ENCODE results near the gene CCDC86.
A peak's percentile ranks its signal among the peaks of the same experiment; 100 is the strongest.

The CCDC86 gene

GRCh38 chr11:60844870-60845221, 2.9 kb downstream of the CCDC86 start:
- H3K36me3 ChIP-seq (ENCODE audit: control insufficient read depth, insufficient read depth, low read length), result peaks cover 35% of the 10 kb centered on the region
- peak overlapping the region; percentile 86 for H3K4me3 ChIP-seq (ENCODE audit: extremely low read depth, insufficient read depth, low read length, poor library complexity, severe bottlenecking)
- H3K27ac ChIP-seq (ENCODE audit: low read depth, low read length, severe bottlenecking), result no peak overlapping the region
- WGBS, 2 experiments (ENCODE audit: insufficient coverage in 2 of 2), result 70% methylated on average over 4 of the region's 4 CpGs; no CpG with 5 or more reads in 1 of the 2 experiments
- peaks cover 7% of the 10 kb centered on the region for H3K4me1 ChIP-seq (ENCODE audit: control insufficient read depth, insufficient read depth, low read length, poor library complexity, severe bottlenecking)
- H3K9me3 ChIP-seq (ENCODE audit: control insufficient read depth, low read length), result no peaks in the 10 kb centered on the region

GRCh38 chr11:60845338-60845737, 3.4 kb downstream of the CCDC86 start:
- H3K27ac ChIP-seq (ENCODE audit: low read depth, low read length, severe bottlenecking), result no peak overlapping the region
- peaks cover 40% of the 10 kb centered on the region for H3K36me3 ChIP-seq (ENCODE audit: control insufficient read depth, insufficient read depth, low read length)
- H3K4me3 ChIP-seq (ENCODE audit: extremely low read depth, insufficient read depth, low read length, poor library complexity, severe bottlenecking), result no peak overlapping the region
- no peaks in the 10 kb centered on the region for H3K9me3 ChIP-seq (ENCODE audit: control insufficient read depth, low read length)
- 89 to 91% methylated on average over 7 to 8 of the region's 8 CpGs for WGBS, 2 experiments (ENCODE audit: insufficient coverage in 2 of 2)
- H3K4me1 ChIP-seq (ENCODE audit: control insufficient read depth, insufficient read depth, low read length, poor library complexity, severe bottlenecking), result peaks cover 7% of the 10 kb centered on the region

- Histone ChIP-seq H3K36me3 (ENCODE audit: control insufficient read depth, insufficient read depth, low read length) (peaks cover 59% of the 10 kb centered on the region), H3K27ac (ENCODE audit: low read depth, low read length, severe bottlenecking) (no peak overlapping the region), H3K9me3 (ENCODE audit: control insufficient read depth, low read length) (no peaks in the 10 kb centered on the region), H3K4me1 (ENCODE audit: control insufficient read depth, insufficient read depth, low read length, poor library complexity, severe bottlenecking) (peaks cover 7% of the 10 kb centered on the region), H3K4me3 (ENCODE audit: extremely low read depth, insufficient read depth, low read length, poor library complexity, severe bottlenecking) (no peak overlapping the region)
- WGBS, 2 experiments (ENCODE audit: insufficient coverage in 2 of 2), result 78 to 81% methylated on average over 11 of the region's 13 CpGs
Measured at GRCh38 chr11:60847281-60847680, 5.4 kb downstream of the CCDC86 start.

GRCh38 chr11:60847896-60848295, 6.0 kb downstream of the CCDC86 start:
- Histone ChIP-seq H3K4me3 (ENCODE audit: extremely low read depth, insufficient read depth, low read length, poor library complexity, severe bottlenecking) (no peak overlapping the region), H3K36me3 (ENCODE audit: control insufficient read depth, insufficient read depth, low read length) (peaks cover 60% of the 10 kb centered on the region), H3K9me3 (ENCODE audit: control insufficient read depth, low read length) (no peaks in the 10 kb centered on the region), H3K4me1 (ENCODE audit: control insufficient read depth, insufficient read depth, low read length, poor library complexity, severe bottlenecking) (peaks cover 7% of the 10 kb centered on the region), H3K27ac (ENCODE audit: low read depth, low read length, severe bottlenecking) (no peak overlapping the region)
- 93 to 95% methylated on average over 9 to 12 of the region's 12 CpGs for WGBS, 2 experiments (ENCODE audit: insufficient coverage in 2 of 2)

GRCh38 chr11:60848714-60849151, 6.8 kb downstream of the CCDC86 start:
- peaks cover 7% of the 10 kb centered on the region for H3K4me1 ChIP-seq (ENCODE audit: control insufficient read depth, insufficient read depth, low read length, poor library complexity, severe bottlenecking)
- no peak overlapping the region for H3K27ac ChIP-seq (ENCODE audit: low read depth, low read length, severe bottlenecking)
- no peak overlapping the region for H3K4me3 ChIP-seq (ENCODE audit: extremely low read depth, insufficient read depth, low read length, poor library complexity, severe bottlenecking)
- 88 to 92% methylated on average over 6 to 10 of the region's 10 CpGs for WGBS, 2 experiments (ENCODE audit: insufficient coverage in 2 of 2)
- H3K9me3 ChIP-seq (ENCODE audit: control insufficient read depth, low read length), result no peaks in the 10 kb centered on the region
- H3K36me3 ChIP-seq (ENCODE audit: control insufficient read depth, insufficient read depth, low read length), result peaks cover 60% of the 10 kb centered on the region

- Histone ChIP-seq H3K9me3 (ENCODE audit: control insufficient read depth, low read length) (no peaks in the 10 kb centered on the region), H3K27ac (ENCODE audit: low read depth, low read length, severe bottlenecking) (no peak overlapping the region), H3K36me3 (ENCODE audit: control insufficient read depth, insufficient read depth, low read length) (peaks cover 60% of the 10 kb centered on the region), H3K4me3 (ENCODE audit: extremely low read depth, insufficient read depth, low read length, poor library complexity, severe bottlenecking) (no peak overlapping the region), H3K4me1 (ENCODE audit: control insufficient read depth, insufficient read depth, low read length, poor library complexity, severe bottlenecking) (peaks cover under 1% of the 10 kb centered on the region)
- 94 to 97% methylated on average over 16 to 22 of the region's 29 CpGs for WGBS, 2 experiments (ENCODE audit: insufficient coverage in 2 of 2)
Measured at GRCh38 chr11:60849641-60850520, 8.0 kb downstream of the CCDC86 start.

GRCh38 chr11:60851327-60852104, 9.6 kb downstream of the CCDC86 start:
- 90% methylated on average over 17 of the region's 17 CpGs for WGBS, 2 experiments (ENCODE audit: insufficient coverage in 2 of 2)
- Histone ChIP-seq H3K4me1 (ENCODE audit: control insufficient read depth, insufficient read depth, low read length, poor library complexity, severe bottlenecking) (peaks cover 4% of the 10 kb centered on the region), H3K36me3 (ENCODE audit: control insufficient read depth, insufficient read depth, low read length) (peaks cover 55% of the 10 kb centered on the region), H3K9me3 (ENCODE audit: control insufficient read depth, low read length) (no peaks in the 10 kb centered on the region), H3K4me3 (ENCODE audit: extremely low read depth, insufficient read depth, low read length, poor library complexity, severe bottlenecking) (no peak overlapping the region), H3K27ac (ENCODE audit: low read depth, low read length, severe bottlenecking) (no peak overlapping the region)

- Histone ChIP-seq H3K4me3 (ENCODE audit: extremely low read depth, insufficient read depth, low read length, poor library complexity, severe bottlenecking) (no peak overlapping the region), H3K27ac (ENCODE audit: low read depth, low read length, severe bottlenecking) (no peak overlapping the region), H3K4me1 (ENCODE audit: control insufficient read depth, insufficient read depth, low read length, poor library complexity, severe bottlenecking) (peaks cover 4% of the 10 kb centered on the region), H3K9me3 (ENCODE audit: control insufficient read depth, low read length) (no peaks in the 10 kb centered on the region), H3K36me3 (ENCODE audit: control insufficient read depth, insufficient read depth, low read length) (peaks cover 49% of the 10 kb centered on the region)
- 60 to 67% methylated on average over 55 to 78 of the region's 78 CpGs for WGBS, 2 experiments (ENCODE audit: insufficient coverage in 2 of 2)
Measured at GRCh38 chr11:60852117-60852981, 10.4 kb downstream of the CCDC86 start.

GRCh38 chr11:60852982-60853950, 11.4 kb downstream of the CCDC86 start:
- H3K27ac ChIP-seq (ENCODE audit: low read depth, low read length, severe bottlenecking), result no peak overlapping the region
- H3K4me3 ChIP-seq (ENCODE audit: extremely low read depth, insufficient read depth, low read length, poor library complexity, severe bottlenecking), result no peak overlapping the region
- 96% methylated on average over 65 of the region's 68 CpGs for WGBS, 2 experiments (ENCODE audit: insufficient coverage in 2 of 2)
- H3K4me1 ChIP-seq (ENCODE audit: control insufficient read depth, insufficient read depth, low read length, poor library complexity, severe bottlenecking), result peaks cover 4% of the 10 kb centered on the region
- peaks cover 40% of the 10 kb centered on the region for H3K36me3 ChIP-seq (ENCODE audit: control insufficient read depth, insufficient read depth, low read length)
- no peaks in the 10 kb centered on the region for H3K9me3 ChIP-seq (ENCODE audit: control insufficient read depth, low read length)
